Measurements from ENCODE around the gene CELF2.

DNA sequence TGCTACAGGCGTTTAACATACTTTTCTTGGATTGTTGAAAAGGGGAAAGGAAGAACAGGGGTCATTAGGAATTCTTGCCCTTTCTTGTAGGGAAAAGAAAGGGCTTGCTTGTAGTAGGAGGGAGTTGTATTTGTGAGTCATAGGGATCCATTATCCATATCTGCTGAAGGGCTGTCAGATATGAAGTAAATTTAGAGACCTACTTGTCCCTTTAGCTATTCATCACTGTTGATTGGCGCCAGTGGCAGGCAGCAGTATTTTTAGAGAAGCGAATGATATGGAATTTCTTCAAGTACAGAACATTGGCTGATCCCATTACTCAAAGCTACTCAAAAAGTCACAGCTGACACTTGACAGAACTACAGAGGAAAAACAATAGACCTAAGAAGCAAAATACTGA, 97.7 kb downstream of the CELF2 start:
- TF ChIP-seq, protein P1, sequence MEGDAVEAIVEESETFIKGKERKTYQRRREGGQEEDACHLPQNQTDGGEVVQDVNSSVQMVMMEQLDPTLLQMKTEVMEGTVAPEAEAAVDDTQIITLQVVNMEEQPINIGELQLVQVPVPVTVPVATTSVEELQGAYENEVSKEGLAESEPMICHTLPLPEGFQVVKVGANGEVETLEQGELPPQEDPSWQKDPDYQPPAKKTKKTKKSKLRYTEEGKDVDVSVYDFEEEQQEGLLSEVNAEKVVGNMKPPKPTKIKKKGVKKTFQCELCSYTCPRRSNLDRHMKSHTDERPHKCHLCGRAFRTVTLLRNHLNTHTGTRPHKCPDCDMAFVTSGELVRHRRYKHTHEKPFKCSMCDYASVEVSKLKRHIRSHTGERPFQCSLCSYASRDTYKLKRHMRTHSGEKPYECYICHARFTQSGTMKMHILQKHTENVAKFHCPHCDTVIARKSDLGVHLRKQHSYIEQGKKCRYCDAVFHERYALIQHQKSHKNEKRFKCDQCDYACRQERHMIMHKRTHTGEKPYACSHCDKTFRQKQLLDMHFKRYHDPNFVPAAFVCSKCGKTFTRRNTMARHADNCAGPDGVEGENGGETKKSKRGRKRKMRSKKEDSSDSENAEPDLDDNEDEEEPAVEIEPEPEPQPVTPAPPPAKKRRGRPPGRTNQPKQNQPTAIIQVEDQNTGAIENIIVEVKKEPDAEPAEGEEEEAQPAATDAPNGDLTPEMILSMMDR (IDR thresholded peaks at IDR 0.05; ENCODE audit: poor library complexity) = no peak
- no peak for TF ChIP-seq EZH2phosphoT487 (IDR thresholded peaks at IDR 0.05; ENCODE audit: low read depth, severe bottlenecking, unreplicated experiment)
- no peak for TF ChIP-seq EZH2 (IDR thresholded peaks at IDR 0.05; ENCODE audit: borderline replicate concordance)

Data from hepatocyte (in vitro differentiated cells).